ENCODE results near the gene GRAMD4. TPM values are rescaled to one million over a fixed set of nuclear protein-coding genes. Genes with fewer than 3 reads are reported as not detected.

GRAMD4 gene, protein sequence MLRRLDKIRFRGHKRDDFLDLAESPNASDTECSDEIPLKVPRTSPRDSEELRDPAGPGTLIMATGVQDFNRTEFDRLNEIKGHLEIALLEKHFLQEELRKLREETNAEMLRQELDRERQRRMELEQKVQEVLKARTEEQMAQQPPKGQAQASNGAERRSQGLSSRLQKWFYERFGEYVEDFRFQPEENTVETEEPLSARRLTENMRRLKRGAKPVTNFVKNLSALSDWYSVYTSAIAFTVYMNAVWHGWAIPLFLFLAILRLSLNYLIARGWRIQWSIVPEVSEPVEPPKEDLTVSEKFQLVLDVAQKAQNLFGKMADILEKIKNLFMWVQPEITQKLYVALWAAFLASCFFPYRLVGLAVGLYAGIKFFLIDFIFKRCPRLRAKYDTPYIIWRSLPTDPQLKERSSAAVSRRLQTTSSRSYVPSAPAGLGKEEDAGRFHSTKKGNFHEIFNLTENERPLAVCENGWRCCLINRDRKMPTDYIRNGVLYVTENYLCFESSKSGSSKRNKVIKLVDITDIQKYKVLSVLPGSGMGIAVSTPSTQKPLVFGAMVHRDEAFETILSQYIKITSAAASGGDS
- 10 to 100 TPM in 1 of 2 donors, 1 to 10 TPM in 1; 6.8 to 21.4 TPM for total RNA-seq

- H3K4me1 Mint-ChIP-seq (ENCODE audit: low read depth in 2 of 2): no peaks in the 10 kb centered on the region
- no peaks in the 10 kb centered on the region for H3K27me3 Mint-ChIP-seq
- H3K36me3 Mint-ChIP-seq: no peaks in the 10 kb centered on the region
- ATAC-seq (no peak), DNase-seq (ENCODE audit: low spot score) (no peak)
- H3K27ac Mint-ChIP-seq: no peak within 1 kb of the TSS
- no peak within 1 kb of the TSS for H3K4me3 Mint-ChIP-seq
- H3K9me3 Mint-ChIP-seq: no peaks in the 10 kb centered on the region
Observed at GRCh38 chr22:46619830-46620501, at the start of gene GRAMD4. Gene GRAMD4 (plus strand): TSS chr22:46620386. CDS start chr22:46626800, 6,414 bp downstream.

DNA sequence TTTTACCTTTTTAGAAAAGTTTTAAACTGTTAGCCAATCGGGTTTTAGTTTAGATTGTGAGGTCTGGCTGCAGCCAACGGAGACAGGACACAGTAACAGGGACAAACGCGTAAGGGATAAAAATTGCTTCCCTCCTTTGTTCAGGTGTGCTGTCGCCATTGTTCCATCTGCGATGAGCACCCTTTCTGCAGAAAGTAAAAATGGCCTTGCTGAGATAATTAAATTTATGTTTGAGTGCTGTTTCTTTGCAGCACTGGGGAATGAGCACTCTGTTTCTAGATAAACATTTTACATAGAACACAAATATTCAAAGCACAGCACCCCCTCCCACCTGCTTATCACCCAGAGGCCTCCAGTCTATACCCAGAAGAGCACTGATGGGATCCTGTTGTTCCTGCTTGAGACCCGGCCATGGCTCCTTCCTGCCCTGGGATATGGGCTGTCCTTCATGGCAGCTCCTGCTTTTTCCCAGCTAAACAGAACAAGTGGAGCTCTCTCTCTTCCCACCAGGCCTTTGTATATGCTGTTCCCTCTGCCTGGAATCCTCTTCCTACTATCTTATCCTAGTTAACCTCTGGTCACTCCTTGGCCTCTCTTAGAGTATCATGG is 48.4 kb upstream of the GRAMD4 start:
- Mint-ChIP-seq H3K27me3 (no peaks in the 10 kb centered on the region), H3K27ac (no peak overlapping the region), H3K9me3 (peaks cover 3% of the 10 kb centered on the region), H3K4me1 (ENCODE audit: low read depth in 2 of 2) (peaks cover 12 to 16% of the 10 kb centered on the region in 2 donors), H3K36me3 (peaks cover 10% of the 10 kb centered on the region), H3K4me3 (no peak overlapping the region)
- ATAC-seq (no peak), DNase-seq (ENCODE audit: low spot score) (no peak)

- no peak overlapping the region for H3K4me3 Mint-ChIP-seq
- H3K27ac Mint-ChIP-seq: no peak overlapping the region
- no peak for DNase-seq (ENCODE audit: low spot score)
- H3K27me3 Mint-ChIP-seq: no peaks in the 10 kb centered on the region
- H3K4me1 Mint-ChIP-seq (ENCODE audit: low read depth in 2 of 2): peaks cover 12 to 13% of the 10 kb centered on the region in 2 donors
- ATAC-seq: no peak
- peaks cover 10% of the 10 kb centered on the region for H3K36me3 Mint-ChIP-seq
- H3K9me3 Mint-ChIP-seq: peaks cover 3% of the 10 kb centered on the region
Observed at GRCh38 chr22:46572911-46573780, 47.0 kb upstream of the GRAMD4 start.

DNA sequence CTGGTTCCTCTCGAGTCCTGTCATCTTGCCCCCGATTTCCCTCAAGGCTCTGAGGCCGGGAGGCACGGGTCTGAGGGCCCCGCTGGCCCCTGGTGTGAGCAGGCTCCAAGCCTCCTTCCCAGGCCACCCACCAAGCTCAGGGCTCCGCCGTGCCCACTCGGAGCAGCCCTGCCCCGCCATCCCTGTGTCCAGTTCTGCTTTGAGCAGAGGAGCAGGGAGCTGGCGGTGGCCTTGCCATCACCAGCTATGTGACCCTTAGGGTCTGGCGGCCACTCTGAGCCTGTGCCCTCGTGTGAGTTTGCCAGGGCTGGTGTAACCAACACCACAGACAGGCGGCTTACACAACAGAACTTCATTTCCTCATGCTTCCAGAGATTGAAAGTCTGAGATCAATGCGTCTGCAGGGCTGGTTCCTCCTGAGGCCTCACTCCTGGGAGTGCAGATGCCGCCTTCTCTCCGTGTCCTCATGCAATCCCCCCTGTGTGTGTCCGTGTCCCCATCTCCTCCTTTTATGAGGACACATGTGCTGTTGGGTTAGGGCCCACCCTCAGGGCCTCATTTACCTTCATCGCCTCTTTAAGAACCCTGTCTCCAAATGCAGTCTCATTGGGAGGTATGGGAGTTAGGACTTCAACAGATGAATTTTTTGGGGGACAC is 46.3 kb upstream of the GRAMD4 start:
- Mint-ChIP-seq H3K9me3 (peaks cover 3% of the 10 kb centered on the region), H3K36me3 (peaks cover 10% of the 10 kb centered on the region), H3K27me3 (no peaks in the 10 kb centered on the region), H3K27ac (no peak overlapping the region), H3K4me1 (ENCODE audit: low read depth in 2 of 2) (peaks cover 14 to 19% of the 10 kb centered on the region in 2 donors), H3K4me3 (no peak overlapping the region)
- DNase-seq (ENCODE audit: low spot score): no peak
- no peak for ATAC-seq

GRCh38 chr22:46574438-46574992 is 45.7 kb upstream of the GRAMD4 start:
- ATAC-seq (no peak), DNase-seq (ENCODE audit: low spot score) (no peak)
- no peaks in the 10 kb centered on the region for H3K27me3 Mint-ChIP-seq
- peaks cover 14 to 24% of the 10 kb centered on the region in 2 donors for H3K4me1 Mint-ChIP-seq (ENCODE audit: low read depth in 2 of 2)
- peaks cover 3% of the 10 kb centered on the region for H3K9me3 Mint-ChIP-seq
- H3K4me3 Mint-ChIP-seq: no peak overlapping the region
- peaks cover 10% of the 10 kb centered on the region for H3K36me3 Mint-ChIP-seq
- no peak overlapping the region for H3K27ac Mint-ChIP-seq

DNA sequence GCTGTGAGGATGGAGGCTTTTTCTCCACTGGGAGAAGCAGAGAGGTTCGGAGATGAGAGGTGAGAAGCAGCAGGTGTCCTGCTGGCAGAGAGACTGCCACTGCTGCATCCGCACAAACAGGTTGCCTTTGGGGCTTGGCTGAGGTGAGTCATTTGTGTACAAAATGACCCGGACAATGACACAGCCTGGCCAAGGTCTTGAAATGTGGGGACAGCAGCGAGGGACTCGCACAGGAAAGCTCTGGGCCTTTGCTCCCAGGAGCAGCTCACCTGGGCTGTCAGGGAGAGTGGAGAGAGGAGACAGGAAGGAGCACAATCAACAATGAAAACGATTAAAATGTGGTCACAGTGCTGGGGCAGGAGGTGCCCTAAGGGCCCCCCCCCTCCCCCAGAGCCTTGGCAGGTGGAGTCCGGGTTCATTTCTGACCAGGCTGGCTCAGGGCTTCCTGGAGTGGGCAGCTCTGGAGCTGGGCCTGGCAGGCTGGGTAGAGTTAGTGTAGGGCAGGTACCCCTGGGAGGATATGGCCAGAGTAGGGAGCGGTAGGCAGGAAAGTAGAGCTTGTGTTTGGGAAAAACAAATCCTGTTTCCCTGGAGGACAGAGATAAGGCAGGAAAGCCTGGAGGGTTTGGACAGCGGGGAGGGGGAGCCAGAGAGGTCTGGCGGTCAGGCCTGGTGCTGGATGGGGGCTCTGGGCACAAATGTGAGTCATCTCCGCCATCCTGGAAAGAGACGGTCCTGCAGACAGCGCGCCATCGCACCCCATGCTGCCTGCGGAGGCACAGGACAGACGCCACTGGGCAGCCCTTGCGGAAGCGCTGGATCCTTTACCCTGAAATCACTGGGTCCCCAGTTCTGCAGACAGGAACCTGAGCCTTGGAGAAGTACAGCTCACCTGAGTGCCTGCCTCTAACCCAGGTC is 44.9 kb upstream of the GRAMD4 start:
- DNase-seq (ENCODE audit: low spot score) (no peak), ATAC-seq (no peak)
- H3K4me1 Mint-ChIP-seq (ENCODE audit: low read depth in 2 of 2): peaks cover 19 to 24% of the 10 kb centered on the region in 2 donors
- H3K27me3 Mint-ChIP-seq: no peaks in the 10 kb centered on the region
- H3K9me3 Mint-ChIP-seq: peaks cover 3% of the 10 kb centered on the region
- peak overlapping the region; percentile 56 for H3K4me3 Mint-ChIP-seq
- peak overlapping the region; percentile 39 to 64 for H3K27ac Mint-ChIP-seq
- H3K36me3 Mint-ChIP-seq: peaks cover 10% of the 10 kb centered on the region

- Mint-ChIP-seq H3K4me1 (ENCODE audit: low read depth in 2 of 2) (peaks cover 19 to 24% of the 10 kb centered on the region in 2 donors), H3K36me3 (peaks cover 10% of the 10 kb centered on the region), H3K4me3 (peak overlapping the region; percentile 56), H3K27ac (peak overlapping the region; percentile 39 to 64), H3K27me3 (no peaks in the 10 kb centered on the region), H3K9me3 (peaks cover 3% of the 10 kb centered on the region)
- DNase-seq (ENCODE audit: low spot score): no peak
- no peak for ATAC-seq
Observed at GRCh38 chr22:46575911-46576555, 44.2 kb upstream of the GRAMD4 start.

DNA sequence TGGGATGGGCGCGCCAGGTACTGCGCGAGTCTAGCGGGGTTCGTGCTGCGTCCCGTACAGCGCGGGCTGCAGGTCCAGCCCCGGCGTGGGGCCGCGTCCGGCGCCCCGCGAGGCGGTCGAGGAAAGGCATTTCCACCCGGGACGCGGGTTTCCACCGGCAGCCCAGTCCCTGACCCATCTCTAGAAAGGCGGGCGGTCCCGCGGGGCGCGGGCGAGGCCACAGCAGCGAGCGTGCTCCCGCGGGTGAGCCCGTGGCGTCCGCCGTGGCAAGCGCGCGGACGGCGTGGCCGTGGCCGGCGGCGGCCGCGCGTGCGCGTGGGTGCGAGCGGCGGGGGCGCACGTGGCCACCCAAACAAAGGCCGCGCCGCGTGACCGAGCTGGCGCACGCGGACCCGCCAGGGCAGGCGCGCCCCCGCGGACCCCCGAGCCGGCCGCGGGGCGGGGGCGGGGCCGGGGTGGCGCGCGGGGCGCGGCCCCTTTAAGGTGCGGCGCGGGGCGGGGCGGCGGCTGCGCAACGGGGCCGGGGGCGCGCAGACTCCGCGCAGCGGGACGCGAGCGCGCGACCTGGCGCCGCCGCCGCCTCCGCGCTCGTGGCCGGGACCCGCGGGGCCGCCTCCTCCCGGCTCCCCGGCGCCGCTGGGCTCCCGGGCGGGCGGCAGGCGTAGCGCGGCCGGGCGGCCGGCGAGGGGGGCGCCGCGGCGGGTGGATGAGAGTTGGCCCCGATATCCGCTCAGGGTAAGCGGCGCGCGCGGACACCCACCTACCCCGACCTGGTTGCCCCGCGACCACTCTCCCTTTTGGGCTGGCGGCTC is 43.4 kb upstream of the GRAMD4 start:
- peak; percentile 84 to 88 for ATAC-seq
- Mint-ChIP-seq H3K4me3 (peak overlapping the region; percentile 56), H3K9me3 (peaks cover 3% of the 10 kb centered on the region), H3K27ac (peak overlapping the region in 1 of 2 donors; percentile 39), H3K27me3 (no peaks in the 10 kb centered on the region), H3K36me3 (peaks cover 6% of the 10 kb centered on the region), H3K4me1 (ENCODE audit: low read depth in 2 of 2) (peaks cover 19 to 29% of the 10 kb centered on the region in 2 donors)
- DNase-seq (ENCODE audit: low spot score): peak; percentile 73

DNA sequence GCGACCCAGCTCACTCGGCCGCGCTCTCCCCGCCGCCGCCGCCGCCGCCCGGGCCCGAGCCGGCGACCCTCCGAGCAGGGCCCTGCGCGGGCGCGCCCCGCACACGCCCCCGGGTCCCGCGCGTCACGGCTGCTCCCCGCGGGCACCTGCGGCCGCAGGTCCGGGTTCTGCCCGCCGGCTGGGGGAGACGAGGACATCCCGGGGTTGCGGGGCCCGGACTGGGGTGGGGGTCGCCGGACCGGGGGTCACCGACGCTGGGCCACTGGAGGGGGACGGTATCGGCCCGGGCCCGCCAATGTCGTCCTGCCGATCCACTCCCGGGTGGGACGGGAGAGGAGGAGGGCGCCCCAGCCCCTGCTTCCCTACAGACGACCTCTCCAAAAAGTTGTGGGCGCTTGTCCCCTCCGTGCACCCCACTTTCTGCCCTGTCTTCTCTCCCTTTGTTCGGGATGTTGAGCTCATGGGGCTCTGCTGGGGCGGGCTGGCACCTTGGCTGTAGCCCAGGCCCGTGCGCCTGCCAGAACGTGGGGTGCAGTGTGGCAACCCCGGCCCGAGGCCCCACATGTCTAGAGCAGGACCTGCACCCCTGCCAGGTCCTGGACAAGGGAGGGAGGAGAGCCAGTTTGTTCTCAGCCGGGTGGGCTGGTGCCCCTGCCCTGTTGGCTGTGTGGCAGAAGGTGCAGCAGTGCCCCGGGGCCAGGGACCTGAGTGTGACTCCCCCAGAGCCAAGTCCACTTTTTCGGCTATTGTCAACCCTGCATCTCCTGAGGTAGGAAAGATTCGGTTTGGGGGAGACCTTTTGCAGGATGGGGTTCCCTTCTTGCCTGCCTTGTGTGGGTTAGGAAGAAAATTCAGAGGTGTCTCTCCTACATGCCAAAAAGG is 42.6 kb upstream of the GRAMD4 start:
- H3K36me3 Mint-ChIP-seq: no peaks in the 10 kb centered on the region
- no peaks in the 10 kb centered on the region for H3K9me3 Mint-ChIP-seq
- peak overlapping the region; percentile 89 for H3K4me3 Mint-ChIP-seq
- peak overlapping the region in 1 of 2 donors; percentile 62 for H3K27ac Mint-ChIP-seq
- H3K4me1 Mint-ChIP-seq (ENCODE audit: low read depth in 2 of 2): peaks cover 19 to 34% of the 10 kb centered on the region in 2 donors
- H3K27me3 Mint-ChIP-seq: no peaks in the 10 kb centered on the region
- DNase-seq (ENCODE audit: low spot score) (no peak), ATAC-seq (peak in 1 of 2 donors; percentile 32)

DNA sequence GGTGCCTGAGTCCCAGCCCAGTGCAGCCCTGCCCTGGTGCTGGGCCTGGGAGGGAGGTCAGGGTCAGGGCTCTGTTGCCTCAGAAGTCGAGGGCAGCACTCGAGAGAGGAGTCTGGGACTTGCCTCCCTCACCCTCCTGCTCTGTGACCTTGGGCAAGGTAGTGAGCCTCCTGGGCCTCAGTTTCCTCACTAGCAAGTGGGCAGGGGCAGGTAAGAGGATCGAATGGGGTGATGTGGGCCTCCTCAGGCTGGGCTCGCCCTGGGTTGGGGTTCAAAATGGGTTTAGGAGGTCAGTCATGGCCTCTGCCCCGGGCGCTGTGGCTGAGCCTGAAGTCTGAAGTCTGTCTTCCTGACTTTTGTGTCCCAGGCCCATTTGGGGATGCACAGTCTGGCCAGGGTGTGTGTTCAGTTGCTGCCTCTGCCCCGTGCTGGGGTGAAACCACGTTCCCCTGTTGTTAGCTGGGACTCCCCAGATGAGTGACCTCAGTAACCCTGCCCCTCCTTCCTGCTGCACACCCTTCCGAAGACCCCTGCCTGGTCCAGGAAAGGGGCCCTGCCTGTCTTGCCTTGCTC is 41.8 kb upstream of the GRAMD4 start:
- H3K36me3 Mint-ChIP-seq: no peaks in the 10 kb centered on the region
- peak overlapping the region in 1 of 2 donors; percentile 23 for H3K27ac Mint-ChIP-seq
- DNase-seq (ENCODE audit: low spot score) (no peak), ATAC-seq (no peak)
- H3K9me3 Mint-ChIP-seq: no peaks in the 10 kb centered on the region
- peak overlapping the region; percentile 89 for H3K4me3 Mint-ChIP-seq
- H3K27me3 Mint-ChIP-seq: no peaks in the 10 kb centered on the region
- H3K4me1 Mint-ChIP-seq (ENCODE audit: low read depth in 2 of 2): peaks cover 19 to 36% of the 10 kb centered on the region in 2 donors
